Parathyroid adenoma (tissue), 2 donors: Measurements from ENCODE around the gene ASTN2.

Experiments used
- H2AFZ ChIP-seq: fragments of 300-600 bp; sonication (generic); one replicate; pipeline ENCODE4 v1.7.0; 2017; ENCODE audit warnings: antibody characterized with exemption, mild to moderate bottlenecking
- H3K27ac ChIP-seq: fragments of 300-600 bp; sonication (generic); one replicate; pipeline ENCODE4 v1.7.0; 2017
- H3K27me3 ChIP-seq: fragments of 300-600 bp; sonication (generic); one replicate; pipeline ENCODE4 v1.7.0; 2017; ENCODE audit warnings: low read length; ENCODE audit not compliant: control insufficient read depth, insufficient read depth
- H3K36me3 ChIP-seq: fragments of 300-600 bp; sonication (generic); one replicate; pipeline ENCODE4 v1.7.0; 2017; ENCODE audit warnings: low read length; ENCODE audit not compliant: control insufficient read depth, insufficient read depth
- H3K4me1 ChIP-seq: fragments of 300-600 bp; sonication (generic); one replicate; pipeline ENCODE4 v1.7.0; 2017; ENCODE audit warnings: control low read depth
- H3K4me2 ChIP-seq: fragments of 300-600 bp; sonication (generic); one replicate; pipeline ENCODE4 v1.7.0; 2017; ENCODE audit warnings: low read length
- H3K4me3 ChIP-seq: fragments of 300-600 bp; sonication (generic); one replicate; pipeline ENCODE4 v1.7.0; 2017; ENCODE audit warnings: low read depth, low read length
- H3K79me2 ChIP-seq: fragments of 300-600 bp; sonication (generic); one replicate; pipeline ENCODE4 v1.7.0; 2017; ENCODE audit warnings: control low read depth
- H3K9ac ChIP-seq: fragments of 300-600 bp; sonication (generic); one replicate; pipeline ENCODE4 v1.7.0; 2017; ENCODE audit warnings: mild to moderate bottlenecking
- H3K9me3 ChIP-seq: fragments of 300-600 bp; sonication (generic); one replicate; pipeline ENCODE4 v1.7.0; 2017; ENCODE audit warnings: low read length; ENCODE audit not compliant: control insufficient read depth
- CTCF ChIP-seq: fragments of 300-600 bp; sonication (generic); IDR thresholded peaks from one replicate; pipeline ENCODE4 v1.7.0; 2017; ENCODE audit warnings: antibody characterized with exemption, mild to moderate bottlenecking
- donor health status: primary hyperparathyroidism.

Gene ASTN2

GRCh38 chr9:116978155-116978554, 436.7 kb downstream of the ASTN2 start:
- TF ChIP-seq CTCF = no peak
- Histone ChIP-seq H3K4me1 (no peaks in the 10 kb centered on the region), H3K9ac (no peak overlapping the region), H3K36me3 (no peaks in the 10 kb centered on the region), H3K27me3 (no peaks in the 10 kb centered on the region), H3K27ac (no peak overlapping the region), H3K79me2 (no peaks in the 10 kb centered on the region), H3K9me3 (no peaks in the 10 kb centered on the region), H3K4me3 (no peak overlapping the region), H2AFZ (no peak overlapping the region), H3K4me2 (no peak overlapping the region)

GRCh38 chr9:116975126-116975525, 439.7 kb downstream of the ASTN2 start:
- Histone ChIP-seq H3K36me3 (no peaks in the 10 kb centered on the region), H2AFZ (no peak overlapping the region), H3K4me1 (no peaks in the 10 kb centered on the region), H3K27ac (no peak overlapping the region), H3K4me2 (no peak overlapping the region), H3K9ac (no peak overlapping the region), H3K27me3 (no peaks in the 10 kb centered on the region), H3K79me2 (no peaks in the 10 kb centered on the region), H3K9me3 (no peaks in the 10 kb centered on the region), H3K4me3 (no peak overlapping the region)
- no peak for TF ChIP-seq CTCF

- H3K4me3 ChIP-seq = no peak overlapping the region
- no peak overlapping the region for H3K27ac ChIP-seq
- no peak for TF ChIP-seq CTCF
- H3K9ac ChIP-seq = no peak overlapping the region
- no peaks in the 10 kb centered on the region for H3K27me3 ChIP-seq
- no peaks in the 10 kb centered on the region for H3K36me3 ChIP-seq
- no peak overlapping the region for H2AFZ ChIP-seq
- no peaks in the 10 kb centered on the region for H3K4me1 ChIP-seq
- H3K79me2 ChIP-seq = no peaks in the 10 kb centered on the region
- no peak overlapping the region for H3K4me2 ChIP-seq
- H3K9me3 ChIP-seq = no peaks in the 10 kb centered on the region
Measured at GRCh38 chr9:116966199-116966598, 448.7 kb downstream of the ASTN2 start.

- Histone ChIP-seq H3K27ac (no peak overlapping the region), H3K4me2 (no peak overlapping the region), H3K4me3 (no peak overlapping the region), H3K36me3 (no peaks in the 10 kb centered on the region), H2AFZ (no peak overlapping the region), H3K9ac (no peak overlapping the region), H3K79me2 (no peaks in the 10 kb centered on the region), H3K9me3 (no peaks in the 10 kb centered on the region), H3K27me3 (no peaks in the 10 kb centered on the region), H3K4me1 (no peaks in the 10 kb centered on the region)
- TF ChIP-seq CTCF = no peak
Measured at GRCh38 chr9:116964258-116964657, 450.6 kb downstream of the ASTN2 start.

- Histone ChIP-seq H3K27me3 (no peaks in the 10 kb centered on the region), H3K4me1 (no peaks in the 10 kb centered on the region), H3K79me2 (no peaks in the 10 kb centered on the region), H3K9me3 (no peaks in the 10 kb centered on the region), H3K4me3 (no peak overlapping the region), H3K4me2 (no peak overlapping the region), H3K27ac (no peak overlapping the region), H3K36me3 (no peaks in the 10 kb centered on the region), H3K9ac (no peak overlapping the region), H2AFZ (no peak overlapping the region)
- no peak for TF ChIP-seq CTCF
Measured at GRCh38 chr9:116959809-116960208, 455.0 kb downstream of the ASTN2 start.
